Breast epithelium (tissue), 4 donors: ENCODE data around the gene ZNF544. TPM values are rescaled to one million over a fixed set of nuclear protein-coding genes. Genes with fewer than 3 reads are reported as not detected.

Experiments used
- DNase-seq, 2 donors: peaks; one replicate each; pipeline ENCODE4 v3.0.0-alpha.2; 2019; ENCODE audit warnings: low spot score in 2 of 2
- H3K27ac ChIP-seq, 2 donors: fragments of 200-600 bp; sonication (generic) in 1 of 2; one replicate each; pipeline ENCODE4 v1.5.1; 2016 to 2019; ENCODE audit warnings: mild to moderate bottlenecking in 1 of 2
- H3K27me3 ChIP-seq, 2 donors: fragments of 200-600 bp; sonication (generic) in 1 of 2; one replicate each; pipeline versions ENCODE4 v1.5.1 to v1.6.0; 2017 to 2019; ENCODE audit warnings: control low read depth in 1 of 2, mild to moderate bottlenecking in 1 of 2
- H3K36me3 ChIP-seq: fragments of 200-600 bp; one replicate; pipeline ENCODE4 v1.5.1; 2019
- H3K4me1 ChIP-seq, 2 donors: fragments of 200-600 bp; sonication (generic); one replicate each; pipeline ENCODE4 v1.5.1; 2016 to 2019; ENCODE audit warnings: control low read depth in 1 of 2
- H3K4me3 ChIP-seq, 3 donors: fragments of 200-600 bp; sonication (generic); 1 replicate in 2 of 3; 2 replicates in 1 of 3; pipeline ENCODE4 v1.5.1; 2016 to 2019; ENCODE audit warnings: mild to moderate bottlenecking in 3 of 3, moderate library complexity in 2 of 3
- H3K9me3 ChIP-seq, 2 donors: fragments of 200-600 bp; sonication (generic) in 1 of 2; one replicate each; pipeline ENCODE4 v1.5.1; 2016 to 2019; ENCODE audit warnings: control low read depth in 1 of 2
- POLR2A ChIP-seq: fragments of 450-650 bp; IDR thresholded peaks from one replicate; pipeline ENCODE4 v1.6.1; 2016; ENCODE audit warnings: antibody characterized with exemption, mild to moderate bottlenecking, moderate library complexity
- POLR2AphosphoS5 ChIP-seq, 3 donors: sonication (generic); formaldehyde crosslinking; IDR thresholded peaks; one replicate each; pipeline ENCODE4 v1.6.1; 2017; ENCODE audit warnings: antibody characterized with exemption in 3 of 3
- intact Hi-C: fragments of 100-400 bp; cut with DNase I; formaldehyde crosslinking; loops from one replicate; pipeline ENCODE4 v1.15.1; 2023; ENCODE audit warnings: low total_unique reads
- total RNA-seq, 3 donors: library from RNA; depleted of rRNA; stranded (reverse); fragments of >200 nt; gene quantifications; one replicate each; pipeline ENCODE4 v1.1.0, GENCODE V29; 2016
- TF ChIP-seq, protein P1 (sequence below), 3 donors: fragments of 450-650 bp; IDR thresholded peaks; one replicate each; pipeline ENCODE4 v1.5.1; 2016 to 2017; ENCODE audit warnings: antibody characterized with exemption in 3 of 3, mild to moderate bottlenecking in 3 of 3, moderate library complexity in 3 of 3

ZNF544 gene
- total RNA-seq, 3 donors from 2014 or later, result 10.1 to 70.2 (median 36.1) TPM

DNA sequence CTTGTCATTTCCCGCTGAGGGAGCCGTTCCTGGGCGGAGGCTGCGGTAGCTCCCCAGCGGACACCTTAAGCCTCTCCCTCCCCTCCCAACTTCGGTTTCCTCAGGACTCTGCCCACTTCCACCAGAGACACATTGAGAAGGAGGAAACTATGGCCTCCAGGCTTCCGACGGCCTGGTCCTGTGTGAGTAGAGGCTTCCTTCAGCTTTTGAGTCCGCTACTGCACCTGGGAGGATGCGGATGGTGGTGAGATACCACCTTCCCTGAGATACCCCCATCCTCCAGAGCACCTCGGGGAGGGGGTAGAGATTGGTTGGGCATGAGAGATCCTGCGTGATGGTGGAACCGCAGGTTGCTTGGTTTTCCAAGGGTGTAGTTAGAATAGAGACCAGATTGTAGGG lies 44.9 kb upstream of the ZNF544 start:
- Histone ChIP-seq H3K27me3 (no peaks in the 10 kb centered on the region), H3K27ac (peak overlapping the region; percentile 99), H3K4me1 (no peaks in the 10 kb centered on the region), H3K36me3 (peaks cover 21% of the 10 kb centered on the region), H3K4me3 (peak overlapping the region; percentile 78 to 93 (median 82)), H3K9me3 (peaks cover 92 to 95% of the 10 kb centered on the region in 2 donors)
- DNase-seq, result no peak
- TF ChIP-seq POLR2AphosphoS5 (IDR thresholded peaks at IDR 0.05), result no peak
- TF ChIP-seq, protein P1, sequence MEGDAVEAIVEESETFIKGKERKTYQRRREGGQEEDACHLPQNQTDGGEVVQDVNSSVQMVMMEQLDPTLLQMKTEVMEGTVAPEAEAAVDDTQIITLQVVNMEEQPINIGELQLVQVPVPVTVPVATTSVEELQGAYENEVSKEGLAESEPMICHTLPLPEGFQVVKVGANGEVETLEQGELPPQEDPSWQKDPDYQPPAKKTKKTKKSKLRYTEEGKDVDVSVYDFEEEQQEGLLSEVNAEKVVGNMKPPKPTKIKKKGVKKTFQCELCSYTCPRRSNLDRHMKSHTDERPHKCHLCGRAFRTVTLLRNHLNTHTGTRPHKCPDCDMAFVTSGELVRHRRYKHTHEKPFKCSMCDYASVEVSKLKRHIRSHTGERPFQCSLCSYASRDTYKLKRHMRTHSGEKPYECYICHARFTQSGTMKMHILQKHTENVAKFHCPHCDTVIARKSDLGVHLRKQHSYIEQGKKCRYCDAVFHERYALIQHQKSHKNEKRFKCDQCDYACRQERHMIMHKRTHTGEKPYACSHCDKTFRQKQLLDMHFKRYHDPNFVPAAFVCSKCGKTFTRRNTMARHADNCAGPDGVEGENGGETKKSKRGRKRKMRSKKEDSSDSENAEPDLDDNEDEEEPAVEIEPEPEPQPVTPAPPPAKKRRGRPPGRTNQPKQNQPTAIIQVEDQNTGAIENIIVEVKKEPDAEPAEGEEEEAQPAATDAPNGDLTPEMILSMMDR (IDR thresholded peaks at IDR 0.05), result no peak
- TF ChIP-seq POLR2A, result no peak
- intact Hi-C loops, result no loop called here

DNA sequence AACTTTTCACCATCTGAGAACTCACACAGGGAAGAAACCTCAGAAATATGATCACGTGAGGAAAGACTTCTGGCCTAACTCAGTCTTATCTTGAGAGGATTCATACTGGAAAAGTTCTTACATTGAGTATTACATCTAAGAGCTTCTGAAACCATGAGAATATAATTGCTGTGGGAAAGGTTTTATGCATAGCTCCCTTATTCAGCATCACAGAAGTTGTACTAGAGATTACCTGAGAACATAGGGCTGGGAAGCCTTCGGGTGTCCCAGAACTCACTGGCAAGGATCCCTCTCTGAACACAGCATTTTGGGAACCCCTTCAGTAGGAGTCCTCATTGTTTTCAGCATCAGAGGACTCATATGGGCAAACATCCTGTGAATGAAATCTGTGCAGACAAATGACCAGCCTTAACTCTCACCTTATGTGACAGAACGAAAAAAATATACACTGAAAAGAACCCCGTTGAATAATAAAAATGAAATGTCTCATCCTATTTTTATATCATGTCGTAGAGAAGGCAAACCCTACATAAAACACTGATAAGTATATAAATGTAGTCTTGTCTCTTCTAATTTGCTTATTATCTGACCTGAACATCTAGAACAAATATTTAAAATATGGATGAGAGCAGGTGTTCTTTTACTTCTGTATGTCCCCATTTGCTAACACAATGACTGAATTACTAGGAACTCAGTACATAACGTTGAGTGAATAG lies 31.7 kb upstream of the ZNF544 start:
- Histone ChIP-seq H3K27me3 (no peaks in the 10 kb centered on the region), H3K4me3 (peak overlapping the region in 1 of 3 donors; percentile 7), H3K36me3 (peaks cover 51% of the 10 kb centered on the region), H3K4me1 (no peaks in the 10 kb centered on the region), H3K27ac (no peak overlapping the region), H3K9me3 (peaks cover 100% of the 10 kb centered on the region in 2 donors)
- TF ChIP-seq POLR2A (no peak), POLR2AphosphoS5 (IDR thresholded peaks at IDR 0.05) (no peak)
- TF ChIP-seq, protein P1 (IDR thresholded peaks at IDR 0.05), result no peak
- intact Hi-C loops, result no loop called here
- DNase-seq, result no peak

DNA sequence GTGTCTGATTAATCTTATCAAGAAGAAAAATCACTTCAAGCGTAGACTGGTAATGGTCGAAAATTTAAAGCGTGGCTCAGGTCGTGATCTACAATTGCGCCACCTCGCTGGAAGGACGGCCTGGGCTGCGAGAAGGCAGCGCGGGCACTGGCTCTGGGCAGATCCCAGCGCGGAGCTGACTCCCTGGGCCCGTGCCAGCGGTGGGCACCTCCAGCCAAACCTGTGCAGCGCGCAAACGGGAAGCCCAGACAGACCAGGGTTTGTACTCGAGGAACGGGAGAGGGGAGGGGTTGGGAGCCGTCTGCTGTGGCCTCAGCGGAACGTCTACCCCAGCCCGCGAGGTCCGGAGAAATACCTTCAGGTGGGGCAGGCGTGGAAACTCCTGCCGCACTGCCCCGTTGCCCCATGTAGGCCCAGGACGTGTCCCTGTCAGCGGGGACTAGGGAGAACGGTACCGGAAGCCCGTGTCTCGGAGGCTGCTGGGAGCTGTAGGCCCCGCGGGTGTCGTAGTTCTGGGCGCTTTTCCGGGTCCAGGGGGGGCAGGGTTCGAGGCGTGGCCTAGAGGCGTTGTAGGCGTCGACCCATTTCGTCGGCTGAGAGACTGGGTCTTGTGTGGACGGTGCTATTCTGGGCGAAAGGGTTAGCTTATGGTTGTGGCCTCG lies 24.8 kb upstream of the ZNF544 start:
- Histone ChIP-seq H3K4me3 (peak overlapping the region in 1 of 3 donors; percentile 28), H3K9me3 (peaks cover 100% of the 10 kb centered on the region in 2 donors), H3K4me1 (no peaks in the 10 kb centered on the region), H3K36me3 (peaks cover 42% of the 10 kb centered on the region), H3K27ac (no peak overlapping the region), H3K27me3 (no peaks in the 10 kb centered on the region)
- intact Hi-C loops, result no loop called here
- TF ChIP-seq, protein P1 (IDR thresholded peaks at IDR 0.05), result no peak
- no peak for TF ChIP-seq POLR2AphosphoS5 (IDR thresholded peaks at IDR 0.05)
- TF ChIP-seq POLR2A, result no peak
- DNase-seq, result no peak

DNA sequence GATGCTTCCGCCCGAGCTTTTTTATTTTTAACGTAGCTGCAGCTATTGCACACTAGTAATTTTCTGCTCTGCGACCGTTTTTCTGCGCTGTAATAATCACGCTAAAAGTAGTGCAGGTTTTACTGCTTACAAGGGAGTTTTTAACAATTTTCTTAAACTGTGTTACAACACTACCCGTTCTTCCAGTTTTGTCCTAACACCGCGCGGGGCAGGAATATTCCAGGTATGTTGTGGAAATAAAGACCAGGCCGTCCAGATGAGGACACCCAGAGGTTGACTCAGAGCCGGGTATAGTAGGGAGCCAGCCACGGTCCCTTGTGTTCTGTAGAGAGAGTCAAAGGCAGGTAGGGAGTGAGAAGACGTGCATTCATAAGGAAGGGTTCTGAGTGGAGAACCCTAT lies 24.1 kb upstream of the ZNF544 start:
- TF ChIP-seq POLR2A, result no peak
- TF ChIP-seq, protein P1 (IDR thresholded peaks at IDR 0.05), result no peak
- H3K9me3 ChIP-seq, result peaks cover 100% of the 10 kb centered on the region in 2 donors
- H3K27ac ChIP-seq, result no peak overlapping the region
- no peak for DNase-seq
- intact Hi-C loops, result no loop called here
- no peak overlapping the region for H3K4me3 ChIP-seq
- peaks cover 48% of the 10 kb centered on the region for H3K36me3 ChIP-seq
- H3K4me1 ChIP-seq, result no peaks in the 10 kb centered on the region
- no peaks in the 10 kb centered on the region for H3K27me3 ChIP-seq

DNA sequence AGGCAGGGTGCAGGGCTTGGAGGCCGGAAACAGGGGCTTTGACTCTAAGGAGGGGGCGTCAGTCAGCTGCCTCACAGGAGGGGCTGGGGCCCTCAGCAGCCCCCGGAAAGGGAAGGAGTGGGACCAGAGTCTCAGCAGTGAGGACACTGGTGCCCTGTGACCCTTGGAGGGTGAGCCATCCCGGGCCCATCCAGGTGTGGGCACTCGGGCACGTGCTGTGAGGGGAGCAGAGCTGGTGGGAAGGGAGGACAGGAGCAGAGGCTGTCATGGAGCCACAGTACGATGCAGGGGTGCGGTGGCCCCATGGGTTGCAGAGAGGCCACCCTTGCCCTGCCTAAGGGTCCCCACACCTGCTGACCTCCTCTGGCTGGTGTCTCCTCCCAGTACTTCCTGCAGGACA lies 19.1 kb upstream of the ZNF544 start:
- TF ChIP-seq, protein P1 (IDR thresholded peaks at IDR 0.05), result no peak
- TF ChIP-seq POLR2AphosphoS5 (IDR thresholded peaks at IDR 0.05) (no peak), POLR2A (no peak)
- intact Hi-C loops, result no loop called here
- DNase-seq, result no peak
- H3K4me3 ChIP-seq, result peak overlapping the region in 1 of 3 donors; percentile 36
- no peaks in the 10 kb centered on the region for H3K4me1 ChIP-seq
- H3K36me3 ChIP-seq, result peaks cover 75% of the 10 kb centered on the region
- no peaks in the 10 kb centered on the region for H3K27me3 ChIP-seq
- H3K9me3 ChIP-seq, result peaks cover 99 to 100% of the 10 kb centered on the region in 2 donors
- H3K27ac ChIP-seq, result no peak overlapping the region
